GM10248 (cell line): ENCODE measurements around the gene HBD.

Source experiments
- CTCF ChIA-PET: fragments of 300-600 bp; sonication (Branson Sonifier 250); formaldehyde crosslinking; extraction: SDS; loops from one replicate; lab custom pipeline; 2021; ENCODE audit warnings: antibody characterized with exemption; lab: Yijun Ruan, JAX
- POLR2A ChIA-PET: fragments of 350-650 bp; sonication (Branson Sonifier 250); formaldehyde crosslinking; extraction: SDS; loops from one replicate; lab custom pipeline; 2020; ENCODE audit warnings: antibody characterized with exemption; lab: Yijun Ruan, JAX
- DNase-seq: peaks from one replicate; pipeline ENCODE4 v3.0.0; 2012; ENCODE audit errors: extremely low spot score
- TF ChIP-seq, protein P1 (sequence below): IDR thresholded peaks from 2 replicates; pipeline ENCODE4 v1.5.1; 2012; ENCODE audit warnings: mild to moderate bottlenecking, low read depth; ENCODE audit errors: extremely low read depth, missing control alignments, control extremely low read depth

The HBD gene

GRCh38 chr11:5246772-5247471, 12.6 kb upstream of the HBD start:
- DNase-seq = no peak
- POLR2A ChIA-PET = no interaction called here
- TF ChIP-seq, protein P1, sequence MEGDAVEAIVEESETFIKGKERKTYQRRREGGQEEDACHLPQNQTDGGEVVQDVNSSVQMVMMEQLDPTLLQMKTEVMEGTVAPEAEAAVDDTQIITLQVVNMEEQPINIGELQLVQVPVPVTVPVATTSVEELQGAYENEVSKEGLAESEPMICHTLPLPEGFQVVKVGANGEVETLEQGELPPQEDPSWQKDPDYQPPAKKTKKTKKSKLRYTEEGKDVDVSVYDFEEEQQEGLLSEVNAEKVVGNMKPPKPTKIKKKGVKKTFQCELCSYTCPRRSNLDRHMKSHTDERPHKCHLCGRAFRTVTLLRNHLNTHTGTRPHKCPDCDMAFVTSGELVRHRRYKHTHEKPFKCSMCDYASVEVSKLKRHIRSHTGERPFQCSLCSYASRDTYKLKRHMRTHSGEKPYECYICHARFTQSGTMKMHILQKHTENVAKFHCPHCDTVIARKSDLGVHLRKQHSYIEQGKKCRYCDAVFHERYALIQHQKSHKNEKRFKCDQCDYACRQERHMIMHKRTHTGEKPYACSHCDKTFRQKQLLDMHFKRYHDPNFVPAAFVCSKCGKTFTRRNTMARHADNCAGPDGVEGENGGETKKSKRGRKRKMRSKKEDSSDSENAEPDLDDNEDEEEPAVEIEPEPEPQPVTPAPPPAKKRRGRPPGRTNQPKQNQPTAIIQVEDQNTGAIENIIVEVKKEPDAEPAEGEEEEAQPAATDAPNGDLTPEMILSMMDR = no peak
- CTCF ChIA-PET = interaction anchor here (0.9 kb wide), 1 partner anchor 20 kb away, joined by 4 read pairs; no protein-coding TSS in a partner anchor

GRCh38 chr11:5245155-5245554, 10.9 kb upstream of the HBD start:
- ChIA-PET POLR2A (no interaction called here), CTCF (no interaction called here)
- TF ChIP-seq, protein P1 = no peak
- DNase-seq = no peak

- ChIA-PET POLR2A (no interaction called here), CTCF (no interaction called here)
- TF ChIP-seq, protein P1 = no peak
- DNase-seq = no peak
Observed at GRCh38 chr11:5243816-5244180, 9.5 kb upstream of the HBD start.

GRCh38 chr11:5242933-5243815, 8.9 kb upstream of the HBD start:
- TF ChIP-seq, protein P1 = no peak
- no peak for DNase-seq
- ChIA-PET CTCF (no interaction called here), POLR2A (no interaction called here)

GRCh38 chr11:5242208-5242607, 7.9 kb upstream of the HBD start:
- CTCF ChIA-PET = no interaction called here

GRCh38 chr11:5241458-5241857, 7.2 kb upstream of the HBD start:
- DNase-seq = no peak
- TF ChIP-seq, protein P1 = no peak
- ChIA-PET POLR2A (no interaction called here), CTCF (no interaction called here)

More at GRCh38 chr11:5242208-5242607, 7.9 kb upstream of the HBD start:
- POLR2A ChIA-PET = no interaction called here
- no peak for DNase-seq
- TF ChIP-seq, protein P1 = no peak
